Right lobe of liver (tissue), 6 donors: Measurements from ENCODE around the gene PODXL. TPM values are rescaled to one million over a fixed set of nuclear protein-coding genes. Genes with fewer than 3 reads are reported as not detected.
A peak's percentile ranks its signal among the peaks of the same experiment; 100 is the strongest.

Source experiments
- ATAC-seq, 4 donors: fragments of 200-7000 bp; cut with Tn5 transposase; one replicate each; pipeline ENCODE4 v1.9.1; 2020; ENCODE audit warnings: mild to moderate bottlenecking in 4 of 4, moderate library complexity in 4 of 4
- DNase-seq, 3 donors: peaks; one replicate each; pipeline ENCODE4 v3.0.0-alpha.2; 2020
- H3K27ac ChIP-seq, 3 donors: fragments of 200-600 bp; one replicate each; pipeline ENCODE4 v1.8.0; 2022
- H3K27me3 ChIP-seq, 2 donors: fragments of 200-600 bp; one replicate each; pipeline ENCODE4 v1.8.0; 2022
- H3K36me3 ChIP-seq, 4 donors: fragments of 200-600 bp; sonication (generic) in 1 of 4; one replicate each; pipeline versions ENCODE4 v1.5.1 to v1.8.0; 2017 to 2022; ENCODE audit warnings: control low read depth in 1 of 4
- H3K4me1 ChIP-seq, 4 donors: fragments of 200-600 bp; sonication (generic) in 1 of 4; one replicate each; pipeline versions ENCODE4 v1.5.1 to v1.8.0; 2017 to 2022; ENCODE audit warnings: control low read depth in 1 of 4
- H3K4me3 ChIP-seq, 3 donors: fragments of 200-600 bp; one replicate each; pipeline ENCODE4 v1.8.0; 2022
- H3K9me3 ChIP-seq, 4 donors: fragments of 200-600 bp; sonication (generic) in 1 of 4; one replicate each; pipeline versions ENCODE4 v1.5.1 to v1.8.0; 2017 to 2022; ENCODE audit warnings: control low read depth in 1 of 4
- CTCF ChIP-seq, 4 donors: fragments of 200-600 bp in 3 of 4; fragments of 450-650 bp in 1 of 4; IDR thresholded peaks; one replicate each; pipeline versions ENCODE4 v1.5.1 to v1.8.0; 2016 to 2022; ENCODE audit warnings: antibody characterized with exemption in 4 of 4, mild to moderate bottlenecking in 2 of 4
- POLR2A ChIP-seq: fragments of 450-650 bp; IDR thresholded peaks from one replicate; pipeline ENCODE4 v1.6.1; 2017; ENCODE audit warnings: antibody characterized with exemption, mild to moderate bottlenecking
- WGBS: methylation state at CpG from one replicate; pipeline ENCODE4 v1.1.6; 2018; ENCODE audit warnings: low coverage, low lambda C conversion rate; ENCODE audit not compliant: insufficient coverage; ENCODE audit errors: missing lambda C conversion rate; 5-methylcytosine and 5-hydroxymethylcytosine counted together
- intact Hi-C, 2 donors: fragments of 100-400 bp; cut with DNase I; formaldehyde crosslinking; loops; one replicate each; pipeline versions ENCODE4 v1.11.2 to v1.14.1; 2022
- total RNA-seq, 6 experiments: library from RNA; depleted of rRNA in 2 of 6; stranded (reverse); fragments of >200 nt in 2 of 6; fragmentation: NEBNext Ultra II Directional in 3 of 6; extraction: Animal tissue kit (Norgen Biotek cat#: 25700) in 3 of 6; gene quantifications; one replicate each; pipeline versions ENCODE4 v1.1.0 to v1.2.4, GENCODE V29; 2016 to 2023
- donor health status: DM: no; HTN: yes; CAD: no.
- donor health status: DM: no; HTN: no; CAD: no.
- donor health status: DM: no; HTN: no; CAD: no.
- donor health status: DM: no; HTN: yes; CAD: no.
- donor health status: DM: no; HTN: yes; CAD: no.

The PODXL gene
- total RNA-seq, 6 experiments from 2014 or later, result 2.1 to 11.4 (median 3.4) TPM

GRCh38 chr7:131552053-131552452 is 4.4 kb downstream of the PODXL start:
- WGBS, result no CpG with 5 or more reads among the region's 6 CpGs
- no peak for TF ChIP-seq POLR2A
- TF ChIP-seq CTCF (IDR thresholded peaks at IDR 0.05), result no peak

GRCh38 chr7:131550846-131551245 is 5.6 kb downstream of the PODXL start:
- no peak overlapping the region for H3K4me3 ChIP-seq

More at GRCh38 chr7:131552053-131552452, 4.4 kb downstream of the PODXL start:
- intact Hi-C loops, result no loop called here
- Histone ChIP-seq H3K4me1 (peaks cover 0 to 10% (median 2%) of the 10 kb centered on the region in 4 donors), H3K27ac (no peak overlapping the region), H3K27me3 (peaks cover 0 to 4% of the 10 kb centered on the region in 2 donors), H3K36me3 (no peaks in the 10 kb centered on the region), H3K9me3 (no peaks in the 10 kb centered on the region), H3K4me3 (no peak overlapping the region)
- ATAC-seq (no peak), DNase-seq (peak in 1 of 3 donors; percentile 52)

GRCh38 chr7:131548371-131548770 is 8.1 kb downstream of the PODXL start:
- Histone ChIP-seq H3K9me3 (no peaks in the 10 kb centered on the region), H3K27ac (no peak overlapping the region), H3K4me3 (no peak overlapping the region), H3K4me1 (peaks cover 0 to 3% (median 0%) of the 10 kb centered on the region in 4 donors), H3K27me3 (no peaks in the 10 kb centered on the region), H3K36me3 (no peaks in the 10 kb centered on the region)
- ATAC-seq, result no peak
- TF ChIP-seq CTCF (IDR thresholded peaks at IDR 0.05) (no peak), POLR2A (no peak)
- intact Hi-C loops, result no loop called here
- WGBS, result 78% methylated on average over 2 of the region's 2 CpGs
- no peak for DNase-seq

More at GRCh38 chr7:131550846-131551245, 5.6 kb downstream of the PODXL start:
- WGBS, result 62% methylated on average over 3 of the region's 5 CpGs
- no peak for ATAC-seq
- TF ChIP-seq POLR2A (no peak), CTCF (IDR thresholded peaks at IDR 0.05) (no peak)
- Histone ChIP-seq H3K27me3 (no peaks in the 10 kb centered on the region), H3K9me3 (no peaks in the 10 kb centered on the region), H3K27ac (no peak overlapping the region), H3K36me3 (no peaks in the 10 kb centered on the region), H3K4me1 (peaks cover 0 to 4% (median under 1%) of the 10 kb centered on the region in 4 donors)
- intact Hi-C loops, result no loop called here
- peak in 1 of 3 donors; percentile 17 for DNase-seq

GRCh38 chr7:131547589-131547988 is 8.8 kb downstream of the PODXL start:
- ATAC-seq, result no peak
- no peak for DNase-seq
- H3K27ac ChIP-seq, result no peak overlapping the region
- 81% methylated on average over 6 of the region's 8 CpGs for WGBS
- TF ChIP-seq CTCF (IDR thresholded peaks at IDR 0.05) (no peak), POLR2A (no peak)
- peaks cover 0 to 3% (median 0%) of the 10 kb centered on the region in 4 donors for H3K4me1 ChIP-seq
- no peaks in the 10 kb centered on the region for H3K9me3 ChIP-seq
- no peaks in the 10 kb centered on the region for H3K27me3 ChIP-seq
- H3K36me3 ChIP-seq, result no peaks in the 10 kb centered on the region
- H3K4me3 ChIP-seq, result no peak overlapping the region
- intact Hi-C loops, result no loop called here
